Spleen (tissue), 11 donors: ENCODE results near the gene GBE1. TPM values are rescaled to one million over a fixed set of nuclear protein-coding genes. Genes with fewer than 3 reads are reported as not detected.
"Not testable (repeated sequence)": the region's sequence is repeated elsewhere in the genome, so short reads cannot be mapped to it uniquely, and the experiment has no call there.

Experiments
- DNase-seq: peaks from one replicate; pipeline ENCODE4 v3.0.0-alpha.2; 2020
- H3K27ac ChIP-seq, 8 donors: fragments of 200-600 bp; sonication (generic) in 7 of 8; 1 replicate in 4 of 8; 2 replicates in 4 of 8; pipeline versions ENCODE4 v1.5.0 to v1.8.0; 2016 to 2021; ENCODE audit warnings: inconsistent platforms in 4 of 8, mild to moderate bottlenecking in 4 of 8, moderate library complexity in 1 of 8
- H3K27me3 ChIP-seq, 7 donors: fragments of 200-600 bp; sonication (generic) in 6 of 7; replicated peaks in 1 of 7; 1 replicate in 4 of 7; 2 replicates in 3 of 7; pipeline versions ENCODE4 v1.5.0 to v1.8.0; 2016 to 2021; ENCODE audit warnings: inconsistent platforms in 3 of 7, mild to moderate bottlenecking in 1 of 7
- H3K36me3 ChIP-seq, 6 donors: fragments of 200-600 bp; sonication (generic) in 5 of 6; 1 replicate in 4 of 6; 2 replicates in 2 of 6; pipeline versions ENCODE4 v1.5.0 to v1.8.0; 2016 to 2021; ENCODE audit warnings: inconsistent platforms in 2 of 6
- H3K4me1 ChIP-seq, 6 donors: fragments of 200-600 bp; sonication (generic) in 5 of 6; 1 replicate in 3 of 6; 2 replicates in 3 of 6; pipeline versions ENCODE4 v1.5.0 to v1.8.0; 2016 to 2021; ENCODE audit warnings: inconsistent platforms in 3 of 6
- H3K4me3 ChIP-seq, 8 donors: fragments of 200-600 bp; sonication (generic) in 7 of 8; 1 replicate in 4 of 8; 2 replicates in 4 of 8; pipeline versions ENCODE4 v1.5.0 to v1.8.0; 2016 to 2021; ENCODE audit warnings: inconsistent platforms in 4 of 8, mild to moderate bottlenecking in 4 of 8, moderate library complexity in 2 of 8
- H3K9me3 ChIP-seq, 8 donors: fragments of 200-600 bp; sonication (generic) in 7 of 8; 1 replicate in 4 of 8; 2 replicates in 4 of 8; pipeline versions ENCODE4 v1.5.0 to v1.8.0; 2016 to 2021; ENCODE audit warnings: inconsistent platforms in 4 of 8
- POLR2A ChIP-seq, 3 donors: fragments of 450-650 bp; IDR thresholded peaks; one replicate each; pipeline ENCODE4 v1.5.1; 2017; ENCODE audit warnings: antibody characterized with exemption in 3 of 3, mild to moderate bottlenecking in 1 of 3
- POLR2AphosphoS5 ChIP-seq, 3 donors: sonication (generic); formaldehyde crosslinking; IDR thresholded peaks; one replicate each; pipeline ENCODE4 v1.5.1; 2017; ENCODE audit warnings: antibody characterized with exemption in 3 of 3
- WGBS, 5 donors: extraction: QIAGEN DNeasy Blood & Tissue Kit in 3 of 5; methylation state at CpG; one replicate each; pipeline versions ENCODE4 v1.1.5 to v1.1.7; 2013 to 2018; 5-methylcytosine and 5-hydroxymethylcytosine counted together
- intact Hi-C: fragments of 100-400 bp; cut with DNase I; formaldehyde crosslinking; loops from one replicate; pipeline ENCODE4 v1.15.0; 2023; ENCODE audit warnings: low total_unique reads
- polyA plus RNA-seq, 3 donors: library from polyadenylated mRNA; stranded (reverse); fragments of 200-250 nt; gene quantifications; one replicate each; pipeline ENCODE4 v1.2.1, GENCODE V29; 2013
- total RNA-seq, 7 donors: library from RNA; depleted of rRNA in 3 of 7; stranded (reverse); fragments of >200 nt in 3 of 7; fragmentation: NEBNext Ultra II Directional in 4 of 7; extraction: Animal tissue kit (Norgen Biotek cat#: 25700) in 4 of 7; gene quantifications; one replicate each; pipeline versions ENCODE4 v1.1.0 to v1.2.1, GENCODE V29; 2016 to 2021
- TF ChIP-seq, protein P1 (sequence below), 11 experiments: fragments of 200-600 bp in 7 of 11; fragments of 450-650 bp in 4 of 11; sonication (generic) in 4 of 11; IDR thresholded peaks in 8 of 11; conservative IDR thresholded peaks in 3 of 11; 1 replicate in 7 of 11; 2 replicates in 4 of 11; pipeline versions ENCODE4 v1.4.0 to v1.8.0; 2016 to 2021; ENCODE audit warnings: antibody characterized with exemption in 11 of 11, inconsistent platforms in 4 of 11, mild to moderate bottlenecking in 1 of 11
- donor health status: healthy with polysubstance abuse.
- donor health status: DM: no; HTN: no; CAD: no; lungs with moderate emphysema.
- donor health status: DM: no; HTN: no; CAD: no.
- donor health status: Bipolar disorder and iron deficiency.
- donor health status: healthy.
- donor health status: DM: no; HTN: no; CAD: no.
- donor health status: DM: yes; HTN: yes; CAD: no.

GBE1 gene
- total and polyA plus RNA-seq, 10 donors, result 5.0 to 34.3 (median 21.5) TPM

DNA sequence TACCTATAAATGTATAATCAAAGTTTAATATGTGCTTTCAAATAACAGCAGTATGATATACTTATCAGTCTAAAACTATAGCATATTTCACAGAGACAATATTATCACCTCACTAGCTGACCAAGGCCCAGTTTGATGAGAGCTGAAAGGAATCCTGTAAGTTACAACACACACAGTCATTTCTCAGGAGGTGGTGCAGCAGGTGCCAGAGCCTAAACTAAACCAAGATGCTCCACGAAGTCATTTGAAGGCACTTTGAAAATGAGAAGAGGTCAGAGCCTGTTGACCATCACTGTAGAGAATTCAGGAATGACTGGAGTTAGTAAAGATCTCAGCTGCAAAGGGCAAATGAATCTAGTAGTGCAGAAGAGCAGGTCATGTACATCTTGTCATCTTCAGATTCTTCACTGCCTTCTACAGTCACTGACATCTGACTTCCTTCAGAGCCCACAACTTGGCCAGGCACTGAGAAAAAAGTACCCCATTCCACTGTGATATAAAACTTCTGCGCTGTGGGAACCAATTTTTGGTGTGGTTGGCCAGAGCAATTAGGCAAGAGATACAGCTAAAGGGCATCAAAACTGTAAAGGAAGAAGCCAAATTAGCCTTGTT lies 7.9 kb downstream of the GBE1 start:
- H3K36me3 ChIP-seq, result peaks cover 0 to 13% (median 0%) of the 10 kb centered on the region in 6 donors
- DNase-seq, result no peak
- intact Hi-C loops, result no loop called here
- no peak overlapping the region for H3K4me3 ChIP-seq
- no peak for TF ChIP-seq POLR2A (IDR thresholded peaks at IDR 0.05)
- TF ChIP-seq POLR2AphosphoS5 (IDR thresholded peaks at IDR 0.05), result no peak
- TF ChIP-seq, protein P1, sequence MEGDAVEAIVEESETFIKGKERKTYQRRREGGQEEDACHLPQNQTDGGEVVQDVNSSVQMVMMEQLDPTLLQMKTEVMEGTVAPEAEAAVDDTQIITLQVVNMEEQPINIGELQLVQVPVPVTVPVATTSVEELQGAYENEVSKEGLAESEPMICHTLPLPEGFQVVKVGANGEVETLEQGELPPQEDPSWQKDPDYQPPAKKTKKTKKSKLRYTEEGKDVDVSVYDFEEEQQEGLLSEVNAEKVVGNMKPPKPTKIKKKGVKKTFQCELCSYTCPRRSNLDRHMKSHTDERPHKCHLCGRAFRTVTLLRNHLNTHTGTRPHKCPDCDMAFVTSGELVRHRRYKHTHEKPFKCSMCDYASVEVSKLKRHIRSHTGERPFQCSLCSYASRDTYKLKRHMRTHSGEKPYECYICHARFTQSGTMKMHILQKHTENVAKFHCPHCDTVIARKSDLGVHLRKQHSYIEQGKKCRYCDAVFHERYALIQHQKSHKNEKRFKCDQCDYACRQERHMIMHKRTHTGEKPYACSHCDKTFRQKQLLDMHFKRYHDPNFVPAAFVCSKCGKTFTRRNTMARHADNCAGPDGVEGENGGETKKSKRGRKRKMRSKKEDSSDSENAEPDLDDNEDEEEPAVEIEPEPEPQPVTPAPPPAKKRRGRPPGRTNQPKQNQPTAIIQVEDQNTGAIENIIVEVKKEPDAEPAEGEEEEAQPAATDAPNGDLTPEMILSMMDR (IDR thresholded peaks at IDR 0.05 in 8 of 11, conservative IDR thresholded peaks at IDR 0.05 in 3 of 11), result no peak
- H3K27ac ChIP-seq, result no peak overlapping the region
- no peaks in the 10 kb centered on the region for H3K27me3 ChIP-seq
- peaks cover 0 to 11% (median 7%) of the 10 kb centered on the region in 8 donors for H3K9me3 ChIP-seq
- 30 to 63% (median 47%) methylated on average over 2 of the region's 2 CpGs for WGBS, 5 donors
- H3K4me1 ChIP-seq, result peaks cover 0 to 15% (median 2%) of the 10 kb centered on the region in 6 donors

DNA sequence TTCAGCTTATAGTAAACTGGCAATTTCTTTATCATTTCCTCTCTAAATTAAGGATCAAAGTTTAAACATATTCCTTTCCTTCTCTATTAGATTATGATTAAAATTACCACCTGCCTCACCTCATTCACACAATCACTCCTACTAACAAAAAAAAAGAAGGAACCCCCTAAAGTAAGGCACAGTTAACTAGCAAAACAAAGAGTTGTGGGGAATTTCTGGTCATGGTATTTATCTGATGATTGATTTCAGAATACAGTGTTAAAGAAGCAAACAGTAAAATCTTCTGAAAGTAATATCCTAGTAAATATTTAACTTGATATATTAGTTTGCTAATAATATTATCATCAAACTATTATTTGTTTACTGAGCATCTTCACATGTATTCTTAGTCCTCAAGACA lies 8.8 kb downstream of the GBE1 start:
- intact Hi-C loops, result no loop called here
- Histone ChIP-seq H3K4me3 (no peak overlapping the region), H3K27ac (no peak overlapping the region), H3K27me3 (no peaks in the 10 kb centered on the region), H3K4me1 (peaks cover 0 to 8% (median 0%) of the 10 kb centered on the region in 6 donors), H3K9me3 (peaks cover 0 to 11% (median 7%) of the 10 kb centered on the region in 8 donors), H3K36me3 (peaks cover 0 to 11% (median 0%) of the 10 kb centered on the region in 6 donors)
- no peak for DNase-seq
- TF ChIP-seq POLR2AphosphoS5 (IDR thresholded peaks at IDR 0.05) (no peak), POLR2A (IDR thresholded peaks at IDR 0.05) (no peak)
- TF ChIP-seq, protein P1 (IDR thresholded peaks at IDR 0.05 in 8 of 11, conservative IDR thresholded peaks at IDR 0.05 in 3 of 11), result no peak

DNA sequence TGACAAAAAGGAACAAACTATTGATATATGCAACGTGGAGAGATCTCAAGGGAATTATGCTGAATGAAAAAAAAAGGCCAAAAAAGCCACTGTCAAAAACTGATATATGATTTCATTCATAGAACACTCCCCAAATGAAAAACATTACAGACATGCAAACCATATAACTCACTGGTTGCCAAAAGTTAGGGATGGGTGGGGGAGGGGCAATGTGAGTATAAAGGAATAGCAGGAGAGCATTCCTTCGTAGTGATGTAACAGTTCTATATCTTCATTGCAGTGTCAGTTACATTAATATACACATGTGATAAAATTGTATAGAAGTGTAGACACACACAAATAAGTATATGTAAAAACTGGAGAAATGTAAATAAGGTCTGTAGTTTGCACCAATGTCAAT lies 12.2 kb downstream of the GBE1 start:
- peaks cover 0 to 20% (median 0%) of the 10 kb centered on the region in 6 donors for H3K4me1 ChIP-seq
- intact Hi-C loops, result no loop called here
- 90 to 95% (median 92%) methylated on average over 2 of the region's 2 CpGs for WGBS, 5 donors
- H3K27me3 ChIP-seq, result no peaks in the 10 kb centered on the region
- H3K27ac ChIP-seq, result no peak overlapping the region
- TF ChIP-seq, protein P1 (IDR thresholded peaks at IDR 0.05 in 8 of 11, conservative IDR thresholded peaks at IDR 0.05 in 3 of 11), result no peak
- TF ChIP-seq POLR2A (IDR thresholded peaks at IDR 0.05) (no peak), POLR2AphosphoS5 (IDR thresholded peaks at IDR 0.05) (no peak)
- no peak for DNase-seq
- H3K36me3 ChIP-seq, result peaks cover 0 to 7% (median 0%) of the 10 kb centered on the region in 6 donors
- peaks cover 0 to 2% (median under 1%) of the 10 kb centered on the region in 8 donors for H3K9me3 ChIP-seq
- no peak overlapping the region for H3K4me3 ChIP-seq

DNA sequence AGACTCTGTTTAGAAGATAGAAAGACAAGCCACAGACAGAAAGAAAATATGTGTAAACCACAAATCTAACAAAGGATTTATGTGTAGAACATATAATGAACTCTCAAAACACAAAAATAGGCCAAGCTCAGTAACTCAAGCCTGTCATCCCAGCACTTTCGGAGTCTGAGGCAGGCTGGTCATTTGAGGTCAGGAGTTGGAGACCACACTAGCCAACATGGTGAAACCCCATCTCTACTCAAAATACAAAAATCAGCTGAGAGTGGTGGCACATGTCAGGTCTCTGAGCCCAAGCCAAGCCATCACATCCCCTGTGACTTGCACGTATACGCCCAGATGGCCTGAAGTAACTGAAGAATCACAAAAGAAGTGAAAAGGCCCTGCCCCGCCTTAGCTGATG lies 14.2 kb downstream of the GBE1 start:
- H3K27me3 ChIP-seq, H3K27ac ChIP-seq, H3K4me3 ChIP-seq, H3K9me3 ChIP-seq, intact Hi-C loops, DNase-seq, H3K36me3 ChIP-seq: not testable (repeated sequence)
- peaks cover 0 to 38% (median 0%) of the 10 kb centered on the region in 6 donors for H3K4me1 ChIP-seq
- WGBS, 5 donors, result 90 to 92% (median 92%) methylated on average over 4 of the region's 4 CpGs
